Large intestine (tissue), 12 donors: ENCODE data around the gene HORMAD1. TPM values are rescaled to one million over a fixed set of nuclear protein-coding genes. Genes with fewer than 3 reads are reported as not detected.
"Not testable (repeated sequence)": the region's sequence is repeated elsewhere in the genome, so short reads cannot be mapped to it uniquely, and the experiment has no call there.

ENCODE experiments used
- DNase-seq, 2 donors: peaks; one replicate each; pipeline versions ENCODE4 v3.0.0 to v3.0.0-alpha.2; 2013
- H3K27ac ChIP-seq: one replicate; pipeline ENCODE4 v1.5.1; 2013; ENCODE audit warnings: low read length
- H3K27me3 ChIP-seq: 2 replicates; pipeline ENCODE4 v1.6.1; 2013; ENCODE audit warnings: low read length; ENCODE audit not compliant: control insufficient read depth, insufficient read depth
- H3K36me3 ChIP-seq: 2 replicates; pipeline ENCODE4 v1.6.1; 2013; ENCODE audit warnings: low read length; ENCODE audit not compliant: control insufficient read depth, insufficient read depth
- H3K4me1 ChIP-seq: one replicate; pipeline ENCODE4 v1.6.1; 2013; ENCODE audit warnings: low read length; ENCODE audit not compliant: control insufficient read depth, insufficient read depth
- H3K4me3 ChIP-seq: one replicate; pipeline ENCODE4 v1.5.1; 2013; ENCODE audit warnings: low read length
- H3K9me3 ChIP-seq: one replicate; pipeline ENCODE4 v1.6.1; 2013; ENCODE audit warnings: mild to moderate bottlenecking, low read depth, low read length, moderate library complexity; ENCODE audit not compliant: control insufficient read depth
- WGBS: methylation state at CpG from one replicate; pipeline ENCODE4 v1.1.5; 2013; ENCODE audit warnings: low lambda C conversion rate; ENCODE audit not compliant: insufficient coverage; 5-methylcytosine and 5-hydroxymethylcytosine counted together
- long read RNA-seq, 11 donors: transcript quantifications; one replicate each; lab custom pipeline, GENCODE V29; 2026
- polyA plus RNA-seq: library from polyadenylated mRNA; unstranded; fragments of 120-200 nt; gene quantifications from one replicate; pipeline ENCODE4 v1.2.1, GENCODE V29; 2013

HORMAD1 gene
- 0.21 TPM for polyA plus RNA-seq
- long read RNA-seq, donor 1 = 0 reads
- long read RNA-seq, donor 2 = 0 reads
- long read RNA-seq, donor 3 = 0 reads
- long read RNA-seq, donor 4 = 0 reads
- long read RNA-seq, donor 5 = 0 reads
- long read RNA-seq, donor 6 = 0 reads
- long read RNA-seq, donor 7 = 0 reads
- long read RNA-seq, donor 8 = 0 reads
- long read RNA-seq, donor 9 = 0 reads
- long read RNA-seq, donor 10 = 0 reads
- long read RNA-seq, donor 11 = 0 reads

GRCh38 chr1:150720703-150721102 is at the start of gene HORMAD1:
Gene HORMAD1, minus strand, starts transcription at chr1:150720895. Its CDS starts 1,390 bp downstream, at chr1:150719505.
- Histone ChIP-seq H3K9me3 (peaks cover 6% of the 10 kb centered on the region), H3K36me3 (no peaks in the 10 kb centered on the region), H3K4me3 (no peak within 1 kb of the TSS), H3K27ac (no peak within 1 kb of the TSS), H3K4me1 (no peaks in the 10 kb centered on the region), H3K27me3 (no peaks in the 10 kb centered on the region)
- WGBS = no CpG with 5 or more reads among the region's 24 CpGs
- no peak for DNase-seq

GRCh38 chr1:150767704-150768103 is 47.0 kb upstream of the HORMAD1 start:
- not testable (repeated sequence) for H3K27me3 ChIP-seq, DNase-seq, H3K4me1 ChIP-seq, H3K4me3 ChIP-seq, H3K27ac ChIP-seq, H3K9me3 ChIP-seq, H3K36me3 ChIP-seq
- WGBS = no CpG with 5 or more reads among the region's 1 CpG

- not testable (repeated sequence) for H3K4me1 ChIP-seq, DNase-seq, H3K36me3 ChIP-seq, H3K4me3 ChIP-seq, H3K27me3 ChIP-seq, H3K9me3 ChIP-seq
- peak overlapping the region; percentile 24 for H3K27ac ChIP-seq
- no CpG with 5 or more reads among the region's 1 CpG for WGBS
These were observed 45.2 kb upstream of the HORMAD1 start for GRCh38 chr1:150765977-150766301.

GRCh38 chr1:150765296-150765976 is 44.7 kb upstream of the HORMAD1 start, which contains the start of gene CTSS:
Gene CTSS, minus strand, starts transcription at chr1:150765778. Its CDS starts 1,015 bp downstream, at chr1:150764763.
- H3K36me3 ChIP-seq = no peaks in the 10 kb centered on the region
- peak; percentile 16 to 72 for DNase-seq
- H3K4me1 ChIP-seq = no peaks in the 10 kb centered on the region
- H3K27ac ChIP-seq = peak within 1 kb of the TSS; percentile 24
- H3K27me3 ChIP-seq = no peaks in the 10 kb centered on the region
- WGBS = 63% methylated on average over 3 of the region's 4 CpGs
- peaks cover 4% of the 10 kb centered on the region for H3K9me3 ChIP-seq
- H3K4me3 ChIP-seq = peak within 1 kb of the TSS; percentile 32

- no CpG with 5 or more reads among the region's 2 CpGs for WGBS
- Histone ChIP-seq H3K9me3 (peaks cover 5% of the 10 kb centered on the region), H3K4me1 (no peaks in the 10 kb centered on the region), H3K27me3 (no peaks in the 10 kb centered on the region), H3K27ac (peak overlapping the region; percentile 24), H3K36me3 (no peaks in the 10 kb centered on the region), H3K4me3 (peak overlapping the region; percentile 32)
- DNase-seq = peak in 1 of 2 donors; percentile 23
These were observed 44.0 kb upstream of the HORMAD1 start for GRCh38 chr1:150764617-150765101.

- Histone ChIP-seq H3K27ac (no peak overlapping the region), H3K27me3 (no peaks in the 10 kb centered on the region), H3K4me1 (no peaks in the 10 kb centered on the region), H3K4me3 (no peak overlapping the region), H3K9me3 (peaks cover 5% of the 10 kb centered on the region), H3K36me3 (no peaks in the 10 kb centered on the region)
- WGBS = 100% methylated on average over 1 of the region's 3 CpGs
- no peak for DNase-seq
These were observed 42.3 kb upstream of the HORMAD1 start for GRCh38 chr1:150763018-150763417.

- 92% methylated on average over 2 of the region's 2 CpGs for WGBS
- H3K4me1 ChIP-seq = no peaks in the 10 kb centered on the region
- H3K4me3 ChIP-seq = no peak overlapping the region
These were observed 41.9 kb upstream of the HORMAD1 start for GRCh38 chr1:150762552-150762951.

GRCh38 chr1:150761801-150762200 is 41.1 kb upstream of the HORMAD1 start:
- Histone ChIP-seq H3K4me1 (no peaks in the 10 kb centered on the region), H3K27me3 (no peaks in the 10 kb centered on the region), H3K4me3 (no peak overlapping the region), H3K9me3 (peaks cover 5% of the 10 kb centered on the region), H3K27ac (no peak overlapping the region), H3K36me3 (no peaks in the 10 kb centered on the region)
- DNase-seq = no peak
- 100% methylated on average over 1 of the region's 1 CpG for WGBS

More at GRCh38 chr1:150762552-150762951, 41.9 kb upstream of the HORMAD1 start:
- H3K36me3 ChIP-seq = no peaks in the 10 kb centered on the region
- H3K27ac ChIP-seq = no peak overlapping the region
- H3K27me3 ChIP-seq = no peaks in the 10 kb centered on the region
- H3K9me3 ChIP-seq = peaks cover 5% of the 10 kb centered on the region
- no peak for DNase-seq

GRCh38 chr1:150760013-150760412 is 39.3 kb upstream of the HORMAD1 start:
- Histone ChIP-seq H3K9me3 (peaks cover 5% of the 10 kb centered on the region), H3K36me3 (no peaks in the 10 kb centered on the region), H3K27me3 (no peaks in the 10 kb centered on the region), H3K4me3 (no peak overlapping the region), H3K4me1 (no peaks in the 10 kb centered on the region), H3K27ac (no peak overlapping the region)
- no CpG with 5 or more reads among the region's 3 CpGs for WGBS
- no peak for DNase-seq

GRCh38 chr1:150753416-150753815 is 32.7 kb upstream of the HORMAD1 start:
- Histone ChIP-seq H3K36me3 (peaks cover 6% of the 10 kb centered on the region), H3K9me3 (no peaks in the 10 kb centered on the region), H3K27ac (no peak overlapping the region), H3K4me3 (no peak overlapping the region), H3K4me1 (no peaks in the 10 kb centered on the region), H3K27me3 (no peaks in the 10 kb centered on the region)
- DNase-seq = peak in 1 of 2 donors; percentile 44
- no CpG with 5 or more reads among the region's 2 CpGs for WGBS
